Sigmoid colon (tissue), 7 donors: ENCODE data around the gene IDI1. TPM values are rescaled to one million over a fixed set of nuclear protein-coding genes. Genes with fewer than 3 reads are reported as not detected.

ENCODE experiments used
- DNase-seq: peaks from one replicate; pipeline ENCODE4 v3.0.0-alpha.2; 2019
- H3K27ac ChIP-seq, 4 donors: fragments of 200-600 bp; sonication (generic); one replicate each; pipeline ENCODE4 v1.5.1; 2016 to 2019; ENCODE audit warnings: mild to moderate bottlenecking in 1 of 4
- H3K27me3 ChIP-seq, 3 donors: fragments of 200-600 bp; sonication (generic); one replicate each; pipeline ENCODE4 v1.5.1; 2019; ENCODE audit warnings: mild to moderate bottlenecking in 1 of 3
- H3K36me3 ChIP-seq, 4 donors: fragments of 200-600 bp; sonication (generic); one replicate each; pipeline ENCODE4 v1.5.1; 2016 to 2019
- H3K4me1 ChIP-seq, 4 donors: fragments of 200-600 bp; sonication (generic); one replicate each; pipeline ENCODE4 v1.5.1; 2017 to 2019
- H3K4me3 ChIP-seq, 4 donors: fragments of 200-600 bp; sonication (generic); one replicate each; pipeline ENCODE4 v1.5.1; 2017 to 2019; ENCODE audit warnings: mild to moderate bottlenecking in 2 of 4, moderate library complexity in 1 of 4
- H3K9me3 ChIP-seq, 4 donors: fragments of 200-600 bp in 3 of 4; sonication (generic) in 3 of 4; one replicate each; pipeline versions ENCODE4 v1.5.1 to v1.6.1; 2013 to 2019
- EP300 ChIP-seq, 4 donors: sonication (generic); formaldehyde crosslinking; IDR thresholded peaks; one replicate each; pipeline ENCODE4 v1.6.1; 2017; ENCODE audit warnings: antibody characterized with exemption in 4 of 4
- POLR2A ChIP-seq, 2 donors: fragments of 450-650 bp; IDR thresholded peaks; one replicate each; pipeline ENCODE4 v1.6.1; 2016; ENCODE audit warnings: antibody characterized with exemption in 2 of 2, mild to moderate bottlenecking in 2 of 2, moderate library complexity in 2 of 2
- POLR2AphosphoS5 ChIP-seq, 4 donors: sonication (generic); formaldehyde crosslinking; IDR thresholded peaks; one replicate each; pipeline ENCODE4 v1.6.1; 2017; ENCODE audit warnings: antibody characterized with exemption in 4 of 4
- WGBS, 2 donors: extraction: QIAGEN DNeasy Blood & Tissue Kit; methylation state at CpG; one replicate each; pipeline ENCODE4 v1.1.7; 2013; 5-methylcytosine and 5-hydroxymethylcytosine counted together
- intact Hi-C: fragments of 100-400 bp; cut with DNase I; formaldehyde crosslinking; loops from one replicate; pipeline ENCODE4 v1.15.1; 2023
- polyA plus RNA-seq, 3 donors: library from polyadenylated mRNA; stranded (reverse); fragments of 200-250 nt; gene quantifications; one replicate each; pipeline ENCODE4 v1.2.3, GENCODE V29; 2013
- total RNA-seq, 4 donors: library from RNA; depleted of rRNA; stranded (reverse); fragments of >200 nt; gene quantifications; one replicate each; pipeline ENCODE4 v1.1.0, GENCODE V29; 2016
- TF ChIP-seq, protein P1 (sequence below), 4 experiments: fragments of 450-650 bp in 3 of 4; fragments of 200-600 bp in 1 of 4; IDR thresholded peaks; one replicate each; pipeline ENCODE4 v1.5.1; 2016 to 2019; ENCODE audit warnings: antibody characterized with exemption in 4 of 4, mild to moderate bottlenecking in 3 of 4, moderate library complexity in 2 of 4
- donor health status: healthy with polysubstance abuse.
- donor health status: Bipolar disorder and iron deficiency.
- donor health status: healthy.

The IDI1 gene
- total and polyA plus RNA-seq, 7 donors = 22.4 to 223 (median 35.8) TPM

- TF ChIP-seq EP300 (IDR thresholded peaks at IDR 0.05) (no peak), POLR2A (IDR thresholded peaks at IDR 0.05) (no peak), POLR2AphosphoS5 (IDR thresholded peaks at IDR 0.05) (no peak)
- TF ChIP-seq, protein P1, sequence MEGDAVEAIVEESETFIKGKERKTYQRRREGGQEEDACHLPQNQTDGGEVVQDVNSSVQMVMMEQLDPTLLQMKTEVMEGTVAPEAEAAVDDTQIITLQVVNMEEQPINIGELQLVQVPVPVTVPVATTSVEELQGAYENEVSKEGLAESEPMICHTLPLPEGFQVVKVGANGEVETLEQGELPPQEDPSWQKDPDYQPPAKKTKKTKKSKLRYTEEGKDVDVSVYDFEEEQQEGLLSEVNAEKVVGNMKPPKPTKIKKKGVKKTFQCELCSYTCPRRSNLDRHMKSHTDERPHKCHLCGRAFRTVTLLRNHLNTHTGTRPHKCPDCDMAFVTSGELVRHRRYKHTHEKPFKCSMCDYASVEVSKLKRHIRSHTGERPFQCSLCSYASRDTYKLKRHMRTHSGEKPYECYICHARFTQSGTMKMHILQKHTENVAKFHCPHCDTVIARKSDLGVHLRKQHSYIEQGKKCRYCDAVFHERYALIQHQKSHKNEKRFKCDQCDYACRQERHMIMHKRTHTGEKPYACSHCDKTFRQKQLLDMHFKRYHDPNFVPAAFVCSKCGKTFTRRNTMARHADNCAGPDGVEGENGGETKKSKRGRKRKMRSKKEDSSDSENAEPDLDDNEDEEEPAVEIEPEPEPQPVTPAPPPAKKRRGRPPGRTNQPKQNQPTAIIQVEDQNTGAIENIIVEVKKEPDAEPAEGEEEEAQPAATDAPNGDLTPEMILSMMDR (IDR thresholded peaks at IDR 0.05) = no peak
- no peak for DNase-seq
- intact Hi-C loops = no loop called here
- WGBS, 2 donors = 80 to 95% methylated on average over 4 of the region's 4 CpGs
- Histone ChIP-seq H3K36me3 (peaks cover 17 to 100% (median 49%) of the 10 kb centered on the region in 4 donors), H3K27me3 (no peaks in the 10 kb centered on the region), H3K9me3 (no peaks in the 10 kb centered on the region), H3K4me1 (no peaks in the 10 kb centered on the region), H3K4me3 (no peak overlapping the region), H3K27ac (no peak overlapping the region)
Observed at GRCh38 chr10:1085258-1085657, 36.3 kb upstream of the IDI1 start.

- intact Hi-C loops = no loop called here
- Histone ChIP-seq H3K36me3 (peaks cover 27 to 100% (median 57%) of the 10 kb centered on the region in 4 donors), H3K9me3 (no peaks in the 10 kb centered on the region), H3K27ac (no peak overlapping the region), H3K4me1 (no peaks in the 10 kb centered on the region), H3K27me3 (no peaks in the 10 kb centered on the region), H3K4me3 (no peak overlapping the region)
- 96 to 98% methylated on average over 28 of the region's 28 CpGs for WGBS, 2 donors
- TF ChIP-seq EP300 (IDR thresholded peaks at IDR 0.05) = no peak
- no peak for TF ChIP-seq POLR2AphosphoS5 (IDR thresholded peaks at IDR 0.05)
- no peak for TF ChIP-seq POLR2A (IDR thresholded peaks at IDR 0.05)
- TF ChIP-seq, protein P1 (IDR thresholded peaks at IDR 0.05) = no peak
- DNase-seq = no peak
Observed at GRCh38 chr10:1084011-1084950, 35.4 kb upstream of the IDI1 start.

- no peak for DNase-seq
- no peak overlapping the region for H3K4me3 ChIP-seq
- intact Hi-C loops = no loop called here
- H3K27ac ChIP-seq = no peak overlapping the region
- peaks cover 29 to 100% (median 57%) of the 10 kb centered on the region in 4 donors for H3K36me3 ChIP-seq
- TF ChIP-seq POLR2A (IDR thresholded peaks at IDR 0.05) (no peak), EP300 (IDR thresholded peaks at IDR 0.05) (no peak), POLR2AphosphoS5 (IDR thresholded peaks at IDR 0.05) (no peak)
- TF ChIP-seq, protein P1 (IDR thresholded peaks at IDR 0.05) = no peak
- no peaks in the 10 kb centered on the region for H3K9me3 ChIP-seq
- 93 to 98% methylated on average over 17 of the region's 17 CpGs for WGBS, 2 donors
- H3K27me3 ChIP-seq = no peaks in the 10 kb centered on the region
- H3K4me1 ChIP-seq = no peaks in the 10 kb centered on the region
Observed at GRCh38 chr10:1083581-1083980, 34.7 kb upstream of the IDI1 start.

DNA sequence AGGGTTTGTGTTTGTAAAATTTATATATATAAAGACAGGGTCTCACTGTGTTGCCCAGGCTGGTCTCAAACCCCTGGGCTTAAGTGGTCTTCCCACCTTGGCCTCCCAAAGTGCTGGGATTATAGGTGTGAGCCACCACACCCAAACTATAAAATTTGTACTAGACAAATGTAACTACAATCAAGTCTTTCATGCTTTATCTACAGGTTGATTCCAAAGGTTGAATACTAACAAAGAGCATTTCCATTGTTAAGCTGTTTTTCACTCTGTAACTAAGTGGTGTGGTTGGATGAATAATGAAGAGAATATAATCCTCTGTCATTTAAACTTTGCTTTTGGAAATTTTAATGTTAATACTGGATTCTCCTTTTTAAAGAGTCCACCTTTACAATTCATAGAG, 29.7 kb upstream of the IDI1 start:
- Histone ChIP-seq H3K9me3 (no peaks in the 10 kb centered on the region), H3K4me3 (no peak overlapping the region), H3K27ac (no peak overlapping the region), H3K27me3 (no peaks in the 10 kb centered on the region), H3K36me3 (peaks cover 19 to 83% (median 26%) of the 10 kb centered on the region in 4 donors), H3K4me1 (no peaks in the 10 kb centered on the region)
- TF ChIP-seq, protein P1 (IDR thresholded peaks at IDR 0.05) = no peak
- TF ChIP-seq EP300 (IDR thresholded peaks at IDR 0.05) (no peak), POLR2A (IDR thresholded peaks at IDR 0.05) (no peak), POLR2AphosphoS5 (IDR thresholded peaks at IDR 0.05) (no peak)
- intact Hi-C loops = no loop called here
- DNase-seq = no peak
